SU-DHL-6 (cell line): ENCODE results near the gene HAT1.

Source experiments
- EZH2phosphoT487 ChIP-seq: fragments of 200-600 bp; sonication (generic), shearing (Covaris generic); conservative IDR thresholded peaks from 2 replicates; pipeline ENCODE4 v1.6.1; 2018; ENCODE audit warnings: mild to moderate bottlenecking, antibody characterized with exemption, low read length, moderate library complexity, mixed read lengths
- TF ChIP-seq, protein P1 (sequence below): fragments of 200-600 bp; sonication (generic); IDR thresholded peaks from one replicate; pipeline ENCODE4 v1.5.1; 2017; ENCODE audit warnings: antibody characterized with exemption, mild to moderate bottlenecking, low read length, moderate library complexity; ENCODE audit not compliant: insufficient read depth, poor library complexity, severe bottlenecking

DNA sequence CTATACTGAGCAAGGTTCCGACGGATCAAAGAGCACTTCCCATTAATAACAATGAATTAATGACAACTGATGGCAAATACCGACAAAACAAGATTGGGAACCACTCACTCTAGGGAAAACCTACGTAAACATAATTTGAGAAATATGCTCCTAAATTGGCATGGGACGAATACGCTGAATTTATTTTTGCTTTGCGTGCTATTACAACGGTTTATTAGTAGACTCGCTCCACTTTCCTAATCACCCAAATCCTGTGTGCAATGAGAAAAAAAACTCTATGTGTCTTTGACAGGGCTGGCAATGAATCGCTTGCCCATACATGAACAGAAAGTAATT lies 27.7 kb upstream of the HAT1 start:
- TF ChIP-seq, protein P1, sequence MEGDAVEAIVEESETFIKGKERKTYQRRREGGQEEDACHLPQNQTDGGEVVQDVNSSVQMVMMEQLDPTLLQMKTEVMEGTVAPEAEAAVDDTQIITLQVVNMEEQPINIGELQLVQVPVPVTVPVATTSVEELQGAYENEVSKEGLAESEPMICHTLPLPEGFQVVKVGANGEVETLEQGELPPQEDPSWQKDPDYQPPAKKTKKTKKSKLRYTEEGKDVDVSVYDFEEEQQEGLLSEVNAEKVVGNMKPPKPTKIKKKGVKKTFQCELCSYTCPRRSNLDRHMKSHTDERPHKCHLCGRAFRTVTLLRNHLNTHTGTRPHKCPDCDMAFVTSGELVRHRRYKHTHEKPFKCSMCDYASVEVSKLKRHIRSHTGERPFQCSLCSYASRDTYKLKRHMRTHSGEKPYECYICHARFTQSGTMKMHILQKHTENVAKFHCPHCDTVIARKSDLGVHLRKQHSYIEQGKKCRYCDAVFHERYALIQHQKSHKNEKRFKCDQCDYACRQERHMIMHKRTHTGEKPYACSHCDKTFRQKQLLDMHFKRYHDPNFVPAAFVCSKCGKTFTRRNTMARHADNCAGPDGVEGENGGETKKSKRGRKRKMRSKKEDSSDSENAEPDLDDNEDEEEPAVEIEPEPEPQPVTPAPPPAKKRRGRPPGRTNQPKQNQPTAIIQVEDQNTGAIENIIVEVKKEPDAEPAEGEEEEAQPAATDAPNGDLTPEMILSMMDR: no peak
- no peak for TF ChIP-seq EZH2phosphoT487
